Breast epithelium (tissue), 4 donors: ENCODE data around the gene GALNTL6. TPM values are rescaled to one million over a fixed set of nuclear protein-coding genes. Genes with fewer than 3 reads are reported as not detected.

Source experiments
- DNase-seq, 2 donors: peaks; one replicate each; pipeline ENCODE4 v3.0.0-alpha.2; 2019; ENCODE audit warnings: low spot score in 2 of 2
- H3K27ac ChIP-seq, 2 donors: fragments of 200-600 bp; sonication (generic) in 1 of 2; one replicate each; pipeline ENCODE4 v1.5.1; 2016 to 2019; ENCODE audit warnings: mild to moderate bottlenecking in 1 of 2
- H3K27me3 ChIP-seq, 2 donors: fragments of 200-600 bp; sonication (generic) in 1 of 2; one replicate each; pipeline versions ENCODE4 v1.5.1 to v1.6.0; 2017 to 2019; ENCODE audit warnings: control low read depth in 1 of 2, mild to moderate bottlenecking in 1 of 2
- H3K36me3 ChIP-seq: fragments of 200-600 bp; one replicate; pipeline ENCODE4 v1.5.1; 2019
- H3K4me1 ChIP-seq, 2 donors: fragments of 200-600 bp; sonication (generic); one replicate each; pipeline ENCODE4 v1.5.1; 2016 to 2019; ENCODE audit warnings: control low read depth in 1 of 2
- H3K4me3 ChIP-seq, 3 donors: fragments of 200-600 bp; sonication (generic); 1 replicate in 2 of 3; 2 replicates in 1 of 3; pipeline ENCODE4 v1.5.1; 2016 to 2019; ENCODE audit warnings: mild to moderate bottlenecking in 3 of 3, moderate library complexity in 2 of 3
- H3K9me3 ChIP-seq, 2 donors: fragments of 200-600 bp; sonication (generic) in 1 of 2; one replicate each; pipeline ENCODE4 v1.5.1; 2016 to 2019; ENCODE audit warnings: control low read depth in 1 of 2
- CTCF ChIP-seq, 3 donors: fragments of 450-650 bp; IDR thresholded peaks; one replicate each; pipeline ENCODE4 v1.5.1; 2016 to 2017; ENCODE audit warnings: antibody characterized with exemption in 3 of 3, mild to moderate bottlenecking in 3 of 3, moderate library complexity in 3 of 3
- POLR2A ChIP-seq: fragments of 450-650 bp; IDR thresholded peaks from one replicate; pipeline ENCODE4 v1.6.1; 2016; ENCODE audit warnings: antibody characterized with exemption, mild to moderate bottlenecking, moderate library complexity
- POLR2AphosphoS5 ChIP-seq, 3 donors: sonication (generic); formaldehyde crosslinking; IDR thresholded peaks; one replicate each; pipeline ENCODE4 v1.6.1; 2017; ENCODE audit warnings: antibody characterized with exemption in 3 of 3
- intact Hi-C: fragments of 100-400 bp; cut with DNase I; formaldehyde crosslinking; loops from one replicate; pipeline ENCODE4 v1.15.1; 2023; ENCODE audit warnings: low total_unique reads
- total RNA-seq, 3 donors: library from RNA; depleted of rRNA; stranded (reverse); fragments of >200 nt; gene quantifications; one replicate each; pipeline ENCODE4 v1.1.0, GENCODE V29; 2016

The GALNTL6 gene
- total RNA-seq, 3 donors from 2014 or later = 0.29 to 0.98 TPM; not detected in 1

GRCh38 chr4:172692701-172693100 lies 879.5 kb downstream of the GALNTL6 start:
- H3K4me3 ChIP-seq = no peak overlapping the region
- TF ChIP-seq POLR2AphosphoS5 (IDR thresholded peaks at IDR 0.05) (no peak), CTCF (IDR thresholded peaks at IDR 0.05) (no peak), POLR2A (no peak)
- intact Hi-C loops = no loop called here
- no peaks in the 10 kb centered on the region for H3K36me3 ChIP-seq
- no peaks in the 10 kb centered on the region for H3K27me3 ChIP-seq
- peaks cover 0 to 11% of the 10 kb centered on the region in 2 donors for H3K9me3 ChIP-seq
- H3K27ac ChIP-seq = no peak overlapping the region
- no peaks in the 10 kb centered on the region for H3K4me1 ChIP-seq
- DNase-seq = no peak

- no peaks in the 10 kb centered on the region for H3K36me3 ChIP-seq
- no peak overlapping the region for H3K27ac ChIP-seq
- DNase-seq = no peak
- TF ChIP-seq POLR2A = no peak
- no peak for TF ChIP-seq CTCF (IDR thresholded peaks at IDR 0.05)
- TF ChIP-seq POLR2AphosphoS5 (IDR thresholded peaks at IDR 0.05) = no peak
- no peaks in the 10 kb centered on the region for H3K9me3 ChIP-seq
- H3K27me3 ChIP-seq = no peaks in the 10 kb centered on the region
- intact Hi-C loops = no loop called here
- no peak overlapping the region for H3K4me3 ChIP-seq
- H3K4me1 ChIP-seq = no peaks in the 10 kb centered on the region
These were observed 885.1 kb downstream of the GALNTL6 start for GRCh38 chr4:172698256-172698655.

GRCh38 chr4:172705565-172705964 lies 892.4 kb downstream of the GALNTL6 start:
- H3K9me3 ChIP-seq = peaks cover 6 to 23% of the 10 kb centered on the region in 2 donors
- TF ChIP-seq POLR2AphosphoS5 (IDR thresholded peaks at IDR 0.05) (no peak), CTCF (IDR thresholded peaks at IDR 0.05) (no peak), POLR2A (no peak)
- intact Hi-C loops = no loop called here
- no peaks in the 10 kb centered on the region for H3K4me1 ChIP-seq
- no peaks in the 10 kb centered on the region for H3K27me3 ChIP-seq
- H3K4me3 ChIP-seq = no peak overlapping the region
- H3K36me3 ChIP-seq = no peaks in the 10 kb centered on the region
- no peak for DNase-seq
- no peak overlapping the region for H3K27ac ChIP-seq

- no peaks in the 10 kb centered on the region for H3K4me1 ChIP-seq
- intact Hi-C loops = no loop called here
- no peak for TF ChIP-seq POLR2AphosphoS5 (IDR thresholded peaks at IDR 0.05)
- TF ChIP-seq POLR2A = no peak
- no peak for TF ChIP-seq CTCF (IDR thresholded peaks at IDR 0.05)
These were observed 892.8 kb downstream of the GALNTL6 start for GRCh38 chr4:172706000-172706399.

GRCh38 chr4:172707622-172708021 lies 894.4 kb downstream of the GALNTL6 start:
- peaks cover 6 to 23% of the 10 kb centered on the region in 2 donors for H3K9me3 ChIP-seq
- no peak overlapping the region for H3K27ac ChIP-seq
- no peak overlapping the region for H3K4me3 ChIP-seq
- H3K36me3 ChIP-seq = no peaks in the 10 kb centered on the region
- no peak for DNase-seq
- intact Hi-C loops = no loop called here
- H3K4me1 ChIP-seq = no peaks in the 10 kb centered on the region
- H3K27me3 ChIP-seq = no peaks in the 10 kb centered on the region
- TF ChIP-seq CTCF (IDR thresholded peaks at IDR 0.05) = no peak
- TF ChIP-seq POLR2A = no peak
- no peak for TF ChIP-seq POLR2AphosphoS5 (IDR thresholded peaks at IDR 0.05)

More at GRCh38 chr4:172706000-172706399, 892.8 kb downstream of the GALNTL6 start:
- DNase-seq = no peak
- Histone ChIP-seq H3K9me3 (peaks cover 6 to 23% of the 10 kb centered on the region in 2 donors), H3K36me3 (no peaks in the 10 kb centered on the region), H3K27me3 (no peaks in the 10 kb centered on the region), H3K27ac (no peak overlapping the region), H3K4me3 (no peak overlapping the region)
